Liver (tissue), 9 donors: ENCODE data around the gene PSMB10. TPM values are rescaled to one million over a fixed set of nuclear protein-coding genes. Genes with fewer than 3 reads are reported as not detected.

Source experiments
- DNase-seq: peaks from one replicate; pipeline ENCODE4 v3.0.0-alpha.2; 2017; ENCODE audit warnings: low spot score
- H3K27ac ChIP-seq, 2 donors: one replicate each; pipeline ENCODE4 v1.7.0; 2013; ENCODE audit warnings: inconsistent platforms in 2 of 2, low read length in 2 of 2, control low read depth in 1 of 2, low read depth in 1 of 2, mild to moderate bottlenecking in 1 of 2
- H3K27me3 ChIP-seq, 4 donors: one replicate each; pipeline versions ENCODE4 v1.6.1 to v1.7.0; 2013; ENCODE audit warnings: low read length in 3 of 4, inconsistent platforms in 1 of 4, mild to moderate bottlenecking in 1 of 4, moderate library complexity in 1 of 4; ENCODE audit not compliant: control insufficient read depth in 4 of 4, insufficient read depth in 4 of 4
- H3K36me3 ChIP-seq, 4 donors: one replicate each; pipeline versions ENCODE4 v1.6.1 to v1.7.0; 2013; ENCODE audit warnings: low read length in 3 of 4, mild to moderate bottlenecking in 3 of 4, low read depth in 1 of 4, moderate library complexity in 1 of 4; ENCODE audit not compliant: control insufficient read depth in 4 of 4, insufficient read depth in 3 of 4
- H3K4me1 ChIP-seq, 4 donors: one replicate each; pipeline versions ENCODE4 v1.6.1 to v1.7.0; 2013; ENCODE audit warnings: low read length in 3 of 4, mild to moderate bottlenecking in 3 of 4, moderate library complexity in 1 of 4; ENCODE audit not compliant: control insufficient read depth in 4 of 4, insufficient read depth in 4 of 4
- H3K4me3 ChIP-seq, 3 donors: one replicate each; pipeline versions ENCODE4 v1.6.1 to v1.7.0; 2013; ENCODE audit warnings: low read length in 3 of 3, control low read depth in 1 of 3, low read depth in 1 of 3, mild to moderate bottlenecking in 1 of 3
- H3K9ac ChIP-seq, 2 donors: one replicate each; pipeline ENCODE4 v1.7.0; 2013; ENCODE audit warnings: low read length in 2 of 2, mild to moderate bottlenecking in 2 of 2, moderate library complexity in 2 of 2, control low read depth in 1 of 2, low read depth in 1 of 2
- H3K9me3 ChIP-seq, 4 donors: one replicate each; pipeline versions ENCODE4 v1.6.1 to v1.7.0; 2013; ENCODE audit warnings: low read length in 3 of 4; ENCODE audit not compliant: control insufficient read depth in 4 of 4
- EGR1 ChIP-seq, 2 donors: IDR thresholded peaks; 2 replicates each; pipeline ENCODE4 v1.6.1; 2016 to 2018; ENCODE audit warnings: antibody characterized with exemption in 2 of 2, low read depth in 2 of 2
- FOXA1 ChIP-seq: IDR thresholded peaks from 2 replicates; pipeline ENCODE4 v1.6.1; 2016; ENCODE audit warnings: antibody characterized with exemption
- FOXA2 ChIP-seq: IDR thresholded peaks from 2 replicates; pipeline ENCODE4 v1.6.1; 2016; ENCODE audit warnings: antibody characterized with exemption
- GABPA ChIP-seq, 2 donors: IDR thresholded peaks in 1 of 2; conservative IDR thresholded peaks in 1 of 2; 2 replicates each; pipeline ENCODE4 v1.6.1; 2016; ENCODE audit warnings: antibody characterized with exemption in 2 of 2, mild to moderate bottlenecking in 1 of 2, moderate library complexity in 1 of 2
- HNF4A ChIP-seq, 2 donors: conservative IDR thresholded peaks; 2 replicates each; pipeline ENCODE4 v1.6.1; 2016; ENCODE audit warnings: antibody characterized with exemption in 2 of 2, mild to moderate bottlenecking in 2 of 2
- HNF4G ChIP-seq: IDR thresholded peaks from 2 replicates; pipeline ENCODE4 v1.6.1; 2016; ENCODE audit warnings: antibody characterized with exemption
- JUND ChIP-seq, 2 donors: IDR thresholded peaks; 2 replicates each; pipeline ENCODE4 v1.6.1; 2016; ENCODE audit warnings: antibody characterized with exemption in 2 of 2
- NR2F2 ChIP-seq: IDR thresholded peaks from 2 replicates; pipeline ENCODE4 v1.6.1; 2016; ENCODE audit warnings: antibody characterized with exemption
- RAD21 ChIP-seq, 2 donors: IDR thresholded peaks; 2 replicates each; pipeline ENCODE4 v1.6.1; 2016; ENCODE audit warnings: antibody characterized with exemption in 2 of 2, mild to moderate bottlenecking in 2 of 2
- RXRA ChIP-seq, 2 donors: IDR thresholded peaks; 2 replicates each; pipeline ENCODE4 v1.6.1; 2017 to 2018; ENCODE audit warnings: antibody characterized with exemption in 2 of 2, mild to moderate bottlenecking in 1 of 2
- SP1 ChIP-seq: IDR thresholded peaks from 2 replicates; pipeline ENCODE4 v1.6.1; 2018; ENCODE audit warnings: antibody characterized with exemption, mild to moderate bottlenecking
- TAF1 ChIP-seq: conservative IDR thresholded peaks from 2 replicates; pipeline ENCODE4 v1.6.1; 2016; ENCODE audit warnings: antibody characterized with exemption, mild to moderate bottlenecking
- YY1 ChIP-seq: IDR thresholded peaks from 2 replicates; pipeline ENCODE4 v1.6.1; 2016; ENCODE audit warnings: antibody characterized with exemption, mild to moderate bottlenecking
- WGBS: extraction: QIAGEN DNeasy Blood & Tissue Kit; methylation state at CpG from one replicate; pipeline ENCODE4 v1.1.7; 2013; 5-methylcytosine and 5-hydroxymethylcytosine counted together
- polyA plus RNA-seq, 2 donors: library from polyadenylated mRNA; stranded (reverse) in 1 of 2; unstranded in 1 of 2; fragments of 200-250 nt in 1 of 2; fragments of >200 nt in 1 of 2; fragmentation: Nextera tagmentation in 1 of 2; extraction: Ambion mirVana in 1 of 2; gene quantifications; one replicate each; pipeline versions ENCODE4 v1.2.1 to v1.2.3, GENCODE V29; 2013 to 2015
- total RNA-seq, 2 donors: library from RNA; depleted of rRNA; stranded (reverse); fragments of >200 nt; gene quantifications; one replicate each; pipeline ENCODE4 v1.2.3, GENCODE V29; 2014
- TF ChIP-seq, protein P1 (sequence below): IDR thresholded peaks from 2 replicates; pipeline ENCODE4 v1.6.1; 2016; ENCODE audit warnings: antibody characterized with exemption, mild to moderate bottlenecking
- TF ChIP-seq, protein P2 (sequence below): IDR thresholded peaks from 2 replicates; pipeline ENCODE4 v1.6.1; 2016; ENCODE audit warnings: antibody characterized with exemption
- TF ChIP-seq, protein P3 (sequence below): IDR thresholded peaks from 2 replicates; pipeline ENCODE4 v1.6.1; 2016; ENCODE audit warnings: antibody characterized with exemption
- TF ChIP-seq, protein P4 (sequence below): fragments of 150-350 bp; IDR thresholded peaks from 2 replicates; pipeline ENCODE4 v1.5.1; 2017; ENCODE audit warnings: improper control_type of control experiment, low read depth, low read length; ENCODE audit not compliant: missing input control
- TF ChIP-seq, protein P5 (sequence below): IDR thresholded peaks from 2 replicates; pipeline ENCODE4 v1.6.1; 2016; ENCODE audit warnings: antibody characterized with exemption
- donor health status: healthy.
- donor health status: healthy.
- donor health status: healthy.
- donor health status: healthy.
- donor health status: healthy.

The PSMB10 gene
- total and polyA plus RNA-seq, 4 donors: 24.8 to 48.2 (median 32.3) TPM

DNA sequence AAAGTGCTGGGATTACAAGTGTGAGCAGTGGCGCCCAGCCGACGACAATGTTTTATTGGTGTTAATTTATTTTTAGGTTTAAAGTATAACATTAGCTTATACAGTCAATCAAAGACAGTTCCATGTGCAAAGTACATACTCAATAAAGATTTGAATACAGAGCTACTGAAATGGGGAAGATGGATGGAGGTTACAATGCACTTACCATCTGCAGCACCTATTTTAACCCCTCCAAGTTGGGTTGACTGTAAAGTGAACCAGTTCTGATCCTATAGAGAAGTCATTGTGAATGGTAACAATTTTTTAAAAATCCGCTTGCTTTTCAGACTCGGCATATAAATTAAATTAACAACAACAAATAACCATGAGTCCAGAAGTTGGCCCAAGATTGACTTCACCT, 44.3 kb downstream of the PSMB10 start:
- no peak overlapping the region for H3K4me3 ChIP-seq
- H3K27ac ChIP-seq: peak overlapping the region in 1 of 2 donors; percentile 47
- 74% methylated on average over 5 of the region's 5 CpGs for WGBS

More for the DNA sequence above, 44.3 kb downstream of the PSMB10 start:
- Histone ChIP-seq H3K9me3 (no peaks in the 10 kb centered on the region), H3K4me1 (peaks cover 7 to 19% (median 16%) of the 10 kb centered on the region in 4 donors), H3K36me3 (no peaks in the 10 kb centered on the region), H3K9ac (peak overlapping the region in 1 of 2 donors; percentile 64), H3K27me3 (no peaks in the 10 kb centered on the region)
- no peak for TF ChIP-seq FOXA1
- TF ChIP-seq GABPA (IDR thresholded peaks at IDR 0.05 in 1 of 2, conservative IDR thresholded peaks at IDR 0.05 in 1 of 2): no peak
- no peak for TF ChIP-seq RAD21 (IDR thresholded peaks at IDR 0.05)
- TF ChIP-seq, protein P1, sequence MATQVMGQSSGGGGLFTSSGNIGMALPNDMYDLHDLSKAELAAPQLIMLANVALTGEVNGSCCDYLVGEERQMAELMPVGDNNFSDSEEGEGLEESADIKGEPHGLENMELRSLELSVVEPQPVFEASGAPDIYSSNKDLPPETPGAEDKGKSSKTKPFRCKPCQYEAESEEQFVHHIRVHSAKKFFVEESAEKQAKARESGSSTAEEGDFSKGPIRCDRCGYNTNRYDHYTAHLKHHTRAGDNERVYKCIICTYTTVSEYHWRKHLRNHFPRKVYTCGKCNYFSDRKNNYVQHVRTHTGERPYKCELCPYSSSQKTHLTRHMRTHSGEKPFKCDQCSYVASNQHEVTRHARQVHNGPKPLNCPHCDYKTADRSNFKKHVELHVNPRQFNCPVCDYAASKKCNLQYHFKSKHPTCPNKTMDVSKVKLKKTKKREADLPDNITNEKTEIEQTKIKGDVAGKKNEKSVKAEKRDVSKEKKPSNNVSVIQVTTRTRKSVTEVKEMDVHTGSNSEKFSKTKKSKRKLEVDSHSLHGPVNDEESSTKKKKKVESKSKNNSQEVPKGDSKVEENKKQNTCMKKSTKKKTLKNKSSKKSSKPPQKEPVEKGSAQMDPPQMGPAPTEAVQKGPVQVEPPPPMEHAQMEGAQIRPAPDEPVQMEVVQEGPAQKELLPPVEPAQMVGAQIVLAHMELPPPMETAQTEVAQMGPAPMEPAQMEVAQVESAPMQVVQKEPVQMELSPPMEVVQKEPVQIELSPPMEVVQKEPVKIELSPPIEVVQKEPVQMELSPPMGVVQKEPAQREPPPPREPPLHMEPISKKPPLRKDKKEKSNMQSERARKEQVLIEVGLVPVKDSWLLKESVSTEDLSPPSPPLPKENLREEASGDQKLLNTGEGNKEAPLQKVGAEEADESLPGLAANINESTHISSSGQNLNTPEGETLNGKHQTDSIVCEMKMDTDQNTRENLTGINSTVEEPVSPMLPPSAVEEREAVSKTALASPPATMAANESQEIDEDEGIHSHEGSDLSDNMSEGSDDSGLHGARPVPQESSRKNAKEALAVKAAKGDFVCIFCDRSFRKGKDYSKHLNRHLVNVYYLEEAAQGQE: no peak
- no peak for TF ChIP-seq RXRA (IDR thresholded peaks at IDR 0.05)
- TF ChIP-seq JUND (IDR thresholded peaks at IDR 0.05): no peak
- TF ChIP-seq, protein P2, sequence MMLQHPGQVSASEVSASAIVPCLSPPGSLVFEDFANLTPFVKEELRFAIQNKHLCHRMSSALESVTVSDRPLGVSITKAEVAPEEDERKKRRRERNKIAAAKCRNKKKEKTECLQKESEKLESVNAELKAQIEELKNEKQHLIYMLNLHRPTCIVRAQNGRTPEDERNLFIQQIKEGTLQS: no peak
- no peak for TF ChIP-seq YY1
- TF ChIP-seq HNF4A (conservative IDR thresholded peaks at IDR 0.05): no peak
- no peak for TF ChIP-seq FOXA2
- no peak for TF ChIP-seq SP1
- no peak for TF ChIP-seq HNF4G
- TF ChIP-seq EGR1 (IDR thresholded peaks at IDR 0.05; ENCODE audit: low read depth in 2 of 2): no peak
- TF ChIP-seq TAF1: no peak
- TF ChIP-seq NR2F2: no peak
- TF ChIP-seq, protein P3, sequence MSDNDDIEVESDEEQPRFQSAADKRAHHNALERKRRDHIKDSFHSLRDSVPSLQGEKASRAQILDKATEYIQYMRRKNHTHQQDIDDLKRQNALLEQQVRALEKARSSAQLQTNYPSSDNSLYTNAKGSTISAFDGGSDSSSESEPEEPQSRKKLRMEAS: no peak
- TF ChIP-seq, protein P4, sequence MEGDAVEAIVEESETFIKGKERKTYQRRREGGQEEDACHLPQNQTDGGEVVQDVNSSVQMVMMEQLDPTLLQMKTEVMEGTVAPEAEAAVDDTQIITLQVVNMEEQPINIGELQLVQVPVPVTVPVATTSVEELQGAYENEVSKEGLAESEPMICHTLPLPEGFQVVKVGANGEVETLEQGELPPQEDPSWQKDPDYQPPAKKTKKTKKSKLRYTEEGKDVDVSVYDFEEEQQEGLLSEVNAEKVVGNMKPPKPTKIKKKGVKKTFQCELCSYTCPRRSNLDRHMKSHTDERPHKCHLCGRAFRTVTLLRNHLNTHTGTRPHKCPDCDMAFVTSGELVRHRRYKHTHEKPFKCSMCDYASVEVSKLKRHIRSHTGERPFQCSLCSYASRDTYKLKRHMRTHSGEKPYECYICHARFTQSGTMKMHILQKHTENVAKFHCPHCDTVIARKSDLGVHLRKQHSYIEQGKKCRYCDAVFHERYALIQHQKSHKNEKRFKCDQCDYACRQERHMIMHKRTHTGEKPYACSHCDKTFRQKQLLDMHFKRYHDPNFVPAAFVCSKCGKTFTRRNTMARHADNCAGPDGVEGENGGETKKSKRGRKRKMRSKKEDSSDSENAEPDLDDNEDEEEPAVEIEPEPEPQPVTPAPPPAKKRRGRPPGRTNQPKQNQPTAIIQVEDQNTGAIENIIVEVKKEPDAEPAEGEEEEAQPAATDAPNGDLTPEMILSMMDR: no peak
- TF ChIP-seq, protein P5, sequence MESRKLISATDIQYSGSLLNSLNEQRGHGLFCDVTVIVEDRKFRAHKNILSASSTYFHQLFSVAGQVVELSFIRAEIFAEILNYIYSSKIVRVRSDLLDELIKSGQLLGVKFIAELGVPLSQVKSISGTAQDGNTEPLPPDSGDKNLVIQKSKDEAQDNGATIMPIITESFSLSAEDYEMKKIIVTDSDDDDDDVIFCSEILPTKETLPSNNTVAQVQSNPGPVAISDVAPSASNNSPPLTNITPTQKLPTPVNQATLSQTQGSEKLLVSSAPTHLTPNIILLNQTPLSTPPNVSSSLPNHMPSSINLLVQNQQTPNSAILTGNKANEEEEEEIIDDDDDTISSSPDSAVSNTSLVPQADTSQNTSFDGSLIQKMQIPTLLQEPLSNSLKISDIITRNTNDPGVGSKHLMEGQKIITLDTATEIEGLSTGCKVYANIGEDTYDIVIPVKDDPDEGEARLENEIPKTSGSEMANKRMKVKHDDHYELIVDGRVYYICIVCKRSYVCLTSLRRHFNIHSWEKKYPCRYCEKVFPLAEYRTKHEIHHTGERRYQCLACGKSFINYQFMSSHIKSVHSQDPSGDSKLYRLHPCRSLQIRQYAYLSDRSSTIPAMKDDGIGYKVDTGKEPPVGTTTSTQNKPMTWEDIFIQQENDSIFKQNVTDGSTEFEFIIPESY: no peak
- DNase-seq: no peak
